ENCODE results near the gene PROSER3. TPM values are rescaled to one million over a fixed set of nuclear protein-coding genes. Genes with fewer than 3 reads are reported as not detected.

The PROSER3 gene
- total and polyA plus RNA-seq, 2 of the 13 experiments (the other 11 are each of a cell fraction or from before 2014, with no cell fraction given): 5.1 to 5.7 TPM

DNA sequence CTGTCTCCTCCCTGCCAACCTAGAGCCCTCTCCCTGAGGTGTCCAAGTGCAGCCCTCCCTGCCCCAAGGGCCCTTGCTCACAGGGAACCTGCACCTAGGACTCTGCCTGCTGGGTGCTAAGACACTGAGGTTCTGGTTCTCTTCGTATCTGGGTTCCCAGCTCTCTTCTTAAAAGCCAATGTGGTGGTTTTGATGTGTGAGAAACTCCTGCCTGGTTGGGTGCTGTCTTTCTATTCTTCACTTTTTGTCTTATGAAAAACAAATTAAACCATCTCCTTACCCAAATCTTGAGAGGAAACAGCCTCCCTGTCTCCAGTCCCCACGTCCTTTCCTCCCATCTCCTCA is 44.5 kb upstream of the PROSER3 start (continued):
- TF ChIP-seq, protein P1, sequence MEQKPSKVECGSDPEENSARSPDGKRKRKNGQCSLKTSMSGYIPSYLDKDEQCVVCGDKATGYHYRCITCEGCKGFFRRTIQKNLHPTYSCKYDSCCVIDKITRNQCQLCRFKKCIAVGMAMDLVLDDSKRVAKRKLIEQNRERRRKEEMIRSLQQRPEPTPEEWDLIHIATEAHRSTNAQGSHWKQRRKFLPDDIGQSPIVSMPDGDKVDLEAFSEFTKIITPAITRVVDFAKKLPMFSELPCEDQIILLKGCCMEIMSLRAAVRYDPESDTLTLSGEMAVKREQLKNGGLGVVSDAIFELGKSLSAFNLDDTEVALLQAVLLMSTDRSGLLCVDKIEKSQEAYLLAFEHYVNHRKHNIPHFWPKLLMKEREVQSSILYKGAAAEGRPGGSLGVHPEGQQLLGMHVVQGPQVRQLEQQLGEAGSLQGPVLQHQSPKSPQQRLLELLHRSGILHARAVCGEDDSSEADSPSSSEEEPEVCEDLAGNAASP (CRISPR knock-in tag; IDR thresholded peaks at IDR 0.05; ENCODE audit: borderline replicate concordance): no peak
- TF ChIP-seq EP300 (IDR thresholded peaks at IDR 0.05; ENCODE audit: low read depth in 2 of 2, low read length in 2 of 2) (no peak), EP300 (CRISPR knock-in tag; IDR thresholded peaks at IDR 0.05; ENCODE audit: borderline replicate concordance) (no peak), ZNF317 (CRISPR knock-in tag; IDR thresholded peaks at IDR 0.05) (no peak), KMT2B (CRISPR knock-in tag; IDR thresholded peaks at IDR 0.05) (no peak), KDM3A (CRISPR knock-in tag; IDR thresholded peaks at IDR 0.05; ENCODE audit: low read depth) (no peak), SETDB1 (CRISPR knock-in tag; IDR thresholded peaks at IDR 0.05; ENCODE audit: borderline replicate concordance) (no peak), ZNF598 (CRISPR knock-in tag; IDR thresholded peaks at IDR 0.05; ENCODE audit: borderline replicate concordance) (no peak), ATRX (CRISPR knock-in tag; IDR thresholded peaks at IDR 0.05; ENCODE audit: borderline replicate concordance) (no peak), ZBTB20 (CRISPR knock-in tag; IDR thresholded peaks at IDR 0.05; ENCODE audit: borderline replicate concordance, low read depth) (no peak), ZBTB3 (CRISPR knock-in tag; IDR thresholded peaks at IDR 0.05; ENCODE audit: borderline replicate concordance, low read depth) (no peak)
- TF ChIP-seq, protein P2, sequence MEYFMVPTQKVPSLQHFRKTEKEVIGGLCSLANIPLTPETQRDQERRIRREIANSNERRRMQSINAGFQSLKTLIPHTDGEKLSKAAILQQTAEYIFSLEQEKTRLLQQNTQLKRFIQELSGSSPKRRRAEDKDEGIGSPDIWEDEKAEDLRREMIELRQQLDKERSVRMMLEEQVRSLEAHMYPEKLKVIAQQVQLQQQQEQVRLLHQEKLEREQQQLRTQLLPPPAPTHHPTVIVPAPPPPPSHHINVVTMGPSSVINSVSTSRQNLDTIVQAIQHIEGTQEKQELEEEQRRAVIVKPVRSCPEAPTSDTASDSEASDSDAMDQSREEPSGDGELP (IDR thresholded peaks at IDR 0.05; ENCODE audit: borderline replicate concordance, low read depth): no peak

Measured in HepG2 (cell line).